Raji (cell line): ENCODE data around the gene USP40.

Experiments used
- POLR2A ChIP-seq: IDR thresholded peaks from 2 replicates; pipeline ENCODE4 v1.6.1; 2011; ENCODE audit warnings: low read depth, low read length, control low read depth; ENCODE audit not compliant: insufficient read depth

USP40 gene

GRCh38 chr2:233563663-233564430 is 2.7 kb downstream of the USP40 start:
- TF ChIP-seq POLR2A: no peak

GRCh38 chr2:233556881-233557736 is 9.5 kb downstream of the USP40 start:
- TF ChIP-seq POLR2A: no peak

- TF ChIP-seq POLR2A: no peak
Observed at GRCh38 chr2:233553366-233553765, 13.2 kb downstream of the USP40 start.

- no peak for TF ChIP-seq POLR2A
Observed at GRCh38 chr2:233551491-233551890, 15.1 kb downstream of the USP40 start.

GRCh38 chr2:233546774-233547173 is 19.8 kb downstream of the USP40 start:
- no peak for TF ChIP-seq POLR2A

- TF ChIP-seq POLR2A: no peak
Observed at GRCh38 chr2:233546101-233546500, 20.5 kb downstream of the USP40 start.

- TF ChIP-seq POLR2A: no peak
Observed at GRCh38 chr2:233544200-233544610, 22.4 kb downstream of the USP40 start.

- no peak for TF ChIP-seq POLR2A
Observed at GRCh38 chr2:233542507-233542906, 24.1 kb downstream of the USP40 start.

GRCh38 chr2:233538741-233539140 is 27.8 kb downstream of the USP40 start:
- TF ChIP-seq POLR2A: no peak

- no peak for TF ChIP-seq POLR2A
Observed at GRCh38 chr2:233535271-233535670, 31.3 kb downstream of the USP40 start.

GRCh38 chr2:233532971-233533370 is 33.6 kb downstream of the USP40 start:
- TF ChIP-seq POLR2A: no peak

GRCh38 chr2:233531955-233532354 is 34.6 kb downstream of the USP40 start:
- TF ChIP-seq POLR2A: no peak

- no peak for TF ChIP-seq POLR2A
Observed at GRCh38 chr2:233530381-233530780, 36.2 kb downstream of the USP40 start.

GRCh38 chr2:233528182-233528581 is 38.4 kb downstream of the USP40 start:
- TF ChIP-seq POLR2A: no peak

GRCh38 chr2:233525791-233526190 is 40.8 kb downstream of the USP40 start:
- no peak for TF ChIP-seq POLR2A
